Adipose tissue (tissue), 3 donors: ENCODE results near the gene ROBO1. TPM values are rescaled to one million over a fixed set of nuclear protein-coding genes. Genes with fewer than 3 reads are reported as not detected.

Experiments
- H3K27ac ChIP-seq: one replicate; pipeline ENCODE4 v1.5.1; 2013; ENCODE audit warnings: low read depth, low read length
- WGBS, 3 donors: extraction: QIAGEN DNeasy Blood & Tissue Kit; methylation state at CpG; one replicate each; pipeline ENCODE4 v1.1.7; 2013; 5-methylcytosine and 5-hydroxymethylcytosine counted together
- polyA plus RNA-seq, 3 donors: library from polyadenylated mRNA; stranded (reverse); fragments of 200-250 nt; gene quantifications; one replicate each; pipeline ENCODE4 v1.2.3, GENCODE V29; 2013
- donor health status: healthy with polysubstance abuse.
- donor health status: Bipolar disorder and iron deficiency.
- donor health status: healthy.

ROBO1 gene
- polyA plus RNA-seq, 3 donors, result 1.8 to 12.3 (median 5.8) TPM

GRCh38 chr3:78822726-78823125 lies 945.1 kb downstream of the ROBO1 start:
- H3K27ac ChIP-seq, result no peak overlapping the region

GRCh38 chr3:78820542-78820941 lies 947.3 kb downstream of the ROBO1 start:
- WGBS, 3 donors, result 50 to 64% (median 53%) methylated on average over 1 of the region's 1 CpG
- H3K27ac ChIP-seq, result no peak overlapping the region

- H3K27ac ChIP-seq, result no peak overlapping the region
- whole genome bisulfite sequencing, 3 donors, result 90 to 95% (median 94%) methylated on average over 19 of the region's 19 CpGs
Measured at GRCh38 chr3:78818161-78818985, 949.4 kb downstream of the ROBO1 start.

GRCh38 chr3:78814893-78815562 lies 952.8 kb downstream of the ROBO1 start:
- WGBS, 3 donors, result 69 to 90% (median 90%) methylated on average over 3 of the region's 3 CpGs
- no peak overlapping the region for H3K27ac ChIP-seq

- H3K27ac ChIP-seq, result no peak overlapping the region
- 78 to 85% (median 79%) methylated on average over 3 of the region's 3 CpGs for whole genome bisulfite sequencing, 3 donors
Measured at GRCh38 chr3:78812166-78812565, 955.6 kb downstream of the ROBO1 start.

GRCh38 chr3:78809966-78810365 lies 957.8 kb downstream of the ROBO1 start:
- 68 to 79% (median 76%) methylated on average over 4 of the region's 4 CpGs for WGBS, 3 donors
- no peak overlapping the region for H3K27ac ChIP-seq

- no peak overlapping the region for H3K27ac ChIP-seq
- 29 to 35% (median 30%) methylated on average over 2 of the region's 2 CpGs for WGBS, 3 donors
Measured at GRCh38 chr3:78804251-78805037, 963.4 kb downstream of the ROBO1 start.

- 44 to 95% (median 89%) methylated on average over 1 of the region's 1 CpG for WGBS, 3 donors
- H3K27ac ChIP-seq, result no peak overlapping the region
Measured at GRCh38 chr3:78802562-78802930, 965.3 kb downstream of the ROBO1 start.

- no peak overlapping the region for H3K27ac ChIP-seq
Measured at GRCh38 chr3:78801926-78802561, 965.8 kb downstream of the ROBO1 start.

GRCh38 chr3:78799681-78800080 lies 968.1 kb downstream of the ROBO1 start:
- H3K27ac ChIP-seq, result no peak overlapping the region
- 88 to 92% (median 90%) methylated on average over 1 of the region's 1 CpG for WGBS, 3 donors

- no peak overlapping the region for H3K27ac ChIP-seq
Measured at GRCh38 chr3:78798266-78798832, 969.4 kb downstream of the ROBO1 start.

GRCh38 chr3:78794431-78794830 lies 973.4 kb downstream of the ROBO1 start:
- H3K27ac ChIP-seq, result no peak overlapping the region
- 80 to 92% (median 89%) methylated on average over 1 of the region's 1 CpG for WGBS, 3 donors

GRCh38 chr3:78792733-78793132 lies 975.1 kb downstream of the ROBO1 start:
- 68 to 91% (median 80%) methylated on average over 1 of the region's 1 CpG for WGBS, 3 donors
- no peak overlapping the region for H3K27ac ChIP-seq

GRCh38 chr3:78792212-78792611 lies 975.6 kb downstream of the ROBO1 start:
- 77 to 92% (median 88%) methylated on average over 1 of the region's 1 CpG for WGBS, 3 donors

GRCh38 chr3:78791753-78792152 lies 976.0 kb downstream of the ROBO1 start:
- 56 to 62% (median 61%) methylated on average over 3 of the region's 3 CpGs for WGBS, 3 donors
- H3K27ac ChIP-seq, result no peak overlapping the region

More at GRCh38 chr3:78792212-78792611, 975.6 kb downstream of the ROBO1 start:
- no peak overlapping the region for H3K27ac ChIP-seq

- H3K27ac ChIP-seq, result no peak overlapping the region
- WGBS, 3 donors, result 80 to 93% (median 92%) methylated on average over 2 of the region's 2 CpGs
Measured at GRCh38 chr3:78788839-78789238, 979.0 kb downstream of the ROBO1 start.

- 57 to 70% (median 69%) methylated on average over 1 of the region's 1 CpG for WGBS, 3 donors
- H3K27ac ChIP-seq, result no peak overlapping the region
Measured at GRCh38 chr3:78785004-78785403, 982.8 kb downstream of the ROBO1 start.

GRCh38 chr3:78781351-78781750 lies 986.4 kb downstream of the ROBO1 start:
- H3K27ac ChIP-seq, result no peak overlapping the region
